ENCODE data around the gene PTEN.

PTEN gene

DNA sequence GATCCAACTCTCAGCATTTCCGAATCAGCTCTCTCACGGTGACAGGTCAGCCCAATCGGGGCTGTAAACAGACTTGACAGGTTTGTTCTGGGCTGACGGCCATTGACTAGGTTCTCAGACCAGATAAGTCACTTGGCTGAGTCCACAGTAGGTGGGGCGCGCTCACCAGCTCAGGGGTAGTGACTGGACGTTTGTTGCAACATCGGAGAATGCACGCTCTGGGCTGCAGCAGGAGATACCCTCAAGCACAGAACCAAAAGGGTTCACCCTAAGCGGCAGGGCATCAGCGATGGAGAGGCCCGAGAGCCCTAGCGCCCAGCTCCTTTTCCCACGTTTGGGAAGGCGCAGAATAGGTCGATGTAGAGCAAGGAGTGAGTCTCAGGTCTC is 1.9 kb upstream of the PTEN start:
- H3K36me3 ChIP-seq (ENCODE audit: control insufficient read depth in 2 of 2, insufficient read depth in 1 of 2, low read length in 2 of 2) = no peaks in the 10 kb centered on the region
- peak overlapping the region; percentile 60 for H3K4me3 ChIP-seq (ENCODE audit: low read depth, low read length)
- ChIA-PET CTCF (interaction anchor here (0.6 to 1.6 kb wide), 6 partner anchors 9 to 946 kb away, joined by 3 to 11 read pairs (median 4); no protein-coding TSS in a partner anchor), POLR2A (interaction anchor here (0.6 to 2.9 kb wide), 12 partner anchors 9 to 528 kb away, joined by 3 to 30 read pairs (median 4); partner anchors contain the start of gene ATAD1)
- H3K4me1 ChIP-seq (ENCODE audit: control insufficient read depth, insufficient read depth, low read length) = peaks cover 12% of the 10 kb centered on the region; the same call in 1 of the 2 replicates
- H3K9me3 ChIP-seq (ENCODE audit: control insufficient read depth, insufficient read depth, low read depth, low read length) = no peaks in the 10 kb centered on the region
- no peak for TF ChIP-seq GLI2 (tag by site-specific recombination; IDR thresholded peaks at IDR 0.05; ENCODE audit: borderline replicate concordance, low read depth)
- TF ChIP-seq ZFHX2 (tag by site-specific recombination; conservative IDR thresholded peaks at IDR 0.05) = no peak
- peak; percentile 50 for TF ChIP-seq ZBTB17 (tag by site-specific recombination; IDR thresholded peaks at IDR 0.05)
- peak; percentile 4 for TF ChIP-seq SETDB1 (IDR thresholded peaks at IDR 0.05; ENCODE audit: insufficient read length, low read length)
- peak overlapping the region; percentile 99 for H3K27ac ChIP-seq (ENCODE audit: extremely low read depth, low read depth, low read length)

DNA sequence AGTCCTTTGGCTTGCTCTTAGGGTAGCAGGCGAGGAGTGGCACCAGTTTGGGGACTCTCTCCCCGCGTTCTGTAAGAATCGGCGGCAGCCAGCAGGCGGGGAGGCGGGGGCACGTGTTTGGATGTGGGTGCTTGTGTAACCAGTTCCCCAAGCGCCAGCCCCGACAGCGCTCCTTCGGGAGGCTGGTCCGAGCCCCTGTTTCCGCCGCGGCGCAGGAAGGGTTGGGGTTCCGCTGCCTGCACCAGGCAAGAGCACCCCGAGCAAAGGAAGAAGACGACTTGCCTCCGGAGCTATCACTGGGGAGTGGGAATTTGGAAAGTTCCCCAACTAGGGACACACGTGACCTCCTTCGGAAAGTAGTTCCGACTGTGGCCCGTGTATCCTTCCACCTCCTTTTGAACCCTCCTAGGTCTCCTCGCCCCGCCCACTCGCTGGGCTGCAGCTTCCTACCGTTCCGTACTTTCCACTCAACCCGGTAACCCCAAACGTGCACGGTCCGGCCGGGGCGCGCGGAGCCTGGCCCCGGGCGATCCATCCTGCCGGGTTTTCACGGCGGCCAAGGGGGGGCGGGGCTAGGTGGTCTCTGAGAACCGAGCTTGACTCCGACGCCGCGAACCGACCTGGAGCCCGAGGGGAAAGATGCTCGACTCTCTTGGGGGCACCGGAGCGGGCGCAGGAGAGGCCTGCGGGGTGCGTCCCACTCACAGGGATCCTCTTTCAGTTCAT is 1.3 kb upstream of the PTEN start:
- H3K4me1 ChIP-seq (ENCODE audit: control insufficient read depth, insufficient read depth, low read length) = peaks cover 12% of the 10 kb centered on the region; the same call in 1 of the 2 replicates
- peak overlapping the region; percentile 60 for H3K4me3 ChIP-seq (ENCODE audit: low read depth, low read length)
- peak overlapping the region; percentile 99 for H3K27ac ChIP-seq (ENCODE audit: extremely low read depth, low read depth, low read length)
- no peaks in the 10 kb centered on the region for H3K9me3 ChIP-seq (ENCODE audit: control insufficient read depth, insufficient read depth, low read depth, low read length)
- ChIA-PET CTCF (interaction anchor here (0.6 to 1.6 kb wide), 8 partner anchors 9 to 460 kb away, joined by 3 to 11 read pairs (median 4); no protein-coding TSS in a partner anchor), POLR2A (interaction anchor here (0.8 to 2.9 kb wide), 11 partner anchors 9 to 527 kb away, joined by 3 to 30 read pairs (median 4); partner anchors contain the start of gene ATAD1)
- H3K36me3 ChIP-seq (ENCODE audit: control insufficient read depth in 2 of 2, insufficient read depth in 1 of 2, low read length in 2 of 2) = no peaks in the 10 kb centered on the region
- TF ChIP-seq ZNF335 (tag by site-specific recombination; conservative IDR thresholded peaks at IDR 0.05) (no peak; the same call in 1 of the 2 replicates), ZNF23 (tag by site-specific recombination; IDR thresholded peaks at IDR 0.05; ENCODE audit: borderline replicate concordance) (no peak), PRDM10 (tag by site-specific recombination; IDR thresholded peaks at IDR 0.05) (peak; percentile 55), ZNF302 (tag by site-specific recombination; IDR thresholded peaks at IDR 0.05; ENCODE audit: low read depth) (no peak), ZBTB11 (tag by site-specific recombination; conservative IDR thresholded peaks at IDR 0.05; ENCODE audit: low read depth) (no peak; the same call in 1 of the 2 replicates), ZIC2 (tag by site-specific recombination; IDR thresholded peaks at IDR 0.05) (peak; percentile 48; the same call in 1 of the 2 replicates), ZNF510 (tag by site-specific recombination; IDR thresholded peaks at IDR 0.05; ENCODE audit: insufficient replicate concordance) (no peak), ZNF701 (tag by site-specific recombination; IDR thresholded peaks at IDR 0.05) (peak; percentile 58; the same call in 1 of the 2 replicates), ZNF174 (tag by site-specific recombination; IDR thresholded peaks at IDR 0.05) (no peak), ZNF24 (tag by site-specific recombination; IDR thresholded peaks at IDR 0.05) (no peak; the same call in 1 of the 2 replicates), ZNF350 (tag by site-specific recombination; IDR thresholded peaks at IDR 0.05) (no peak), ZBTB1 (tag by site-specific recombination; IDR thresholded peaks at IDR 0.05) (no peak), MZF1 (tag by site-specific recombination; IDR thresholded peaks at IDR 0.05; ENCODE audit: borderline replicate concordance) (peak; percentile 82), ZNF558 (tag by site-specific recombination; IDR thresholded peaks at IDR 0.05) (no peak), ZNF560 (tag by site-specific recombination; IDR thresholded peaks at IDR 0.05; ENCODE audit: borderline replicate concordance) (no peak)
- TF ChIP-seq, protein P1, sequence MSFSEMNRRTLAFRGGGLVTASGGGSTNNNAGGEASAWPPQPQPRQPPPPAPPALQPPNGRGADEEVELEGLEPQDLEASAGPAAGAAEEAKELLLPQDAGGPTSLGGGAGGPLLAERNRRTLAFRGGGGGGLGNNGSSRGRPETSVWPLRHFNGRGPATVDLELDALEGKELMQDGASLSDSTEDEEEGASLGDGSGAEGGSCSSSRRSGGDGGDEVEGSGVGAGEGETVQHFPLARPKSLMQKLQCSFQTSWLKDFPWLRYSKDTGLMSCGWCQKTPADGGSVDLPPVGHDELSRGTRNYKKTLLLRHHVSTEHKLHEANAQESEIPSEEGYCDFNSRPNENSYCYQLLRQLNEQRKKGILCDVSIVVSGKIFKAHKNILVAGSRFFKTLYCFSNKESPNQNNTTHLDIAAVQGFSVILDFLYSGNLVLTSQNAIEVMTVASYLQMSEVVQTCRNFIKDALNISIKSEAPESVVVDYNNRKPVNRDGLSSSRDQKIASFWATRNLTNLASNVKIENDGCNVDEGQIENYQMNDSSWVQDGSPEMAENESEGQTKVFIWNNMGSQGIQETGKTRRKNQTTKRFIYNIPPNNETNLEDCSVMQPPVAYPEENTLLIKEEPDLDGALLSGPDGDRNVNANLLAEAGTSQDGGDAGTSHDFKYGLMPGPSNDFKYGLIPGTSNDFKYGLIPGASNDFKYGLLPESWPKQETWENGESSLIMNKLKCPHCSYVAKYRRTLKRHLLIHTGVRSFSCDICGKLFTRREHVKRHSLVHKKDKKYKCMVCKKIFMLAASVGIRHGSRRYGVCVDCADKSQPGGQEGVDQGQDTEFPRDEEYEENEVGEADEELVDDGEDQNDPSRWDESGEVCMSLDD (tag by site-specific recombination; IDR thresholded peaks at IDR 0.05) = peak; percentile 88
- TF ChIP-seq, protein P2, sequence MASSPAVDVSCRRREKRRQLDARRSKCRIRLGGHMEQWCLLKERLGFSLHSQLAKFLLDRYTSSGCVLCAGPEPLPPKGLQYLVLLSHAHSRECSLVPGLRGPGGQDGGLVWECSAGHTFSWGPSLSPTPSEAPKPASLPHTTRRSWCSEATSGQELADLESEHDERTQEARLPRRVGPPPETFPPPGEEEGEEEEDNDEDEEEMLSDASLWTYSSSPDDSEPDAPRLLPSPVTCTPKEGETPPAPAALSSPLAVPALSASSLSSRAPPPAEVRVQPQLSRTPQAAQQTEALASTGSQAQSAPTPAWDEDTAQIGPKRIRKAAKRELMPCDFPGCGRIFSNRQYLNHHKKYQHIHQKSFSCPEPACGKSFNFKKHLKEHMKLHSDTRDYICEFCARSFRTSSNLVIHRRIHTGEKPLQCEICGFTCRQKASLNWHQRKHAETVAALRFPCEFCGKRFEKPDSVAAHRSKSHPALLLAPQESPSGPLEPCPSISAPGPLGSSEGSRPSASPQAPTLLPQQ (tag by site-specific recombination; IDR thresholded peaks at IDR 0.05) = peak; percentile 74

Data from HEK293 (cell line).